Retina (tissue), 1 donor: ENCODE measurements around the gene RHBG.
A peak's percentile ranks its signal among the peaks of the same experiment; 100 is the strongest.
"Not testable (repeated sequence)": the region's sequence is repeated elsewhere in the genome, so short reads cannot be mapped to it uniquely, and the experiment has no call there.

Experiments
- DNase-seq: peaks from one replicate; pipeline ENCODE4 v3.0.0-alpha.2; 2016

RHBG gene

GRCh38 chr1:156368889-156369684, at the start of gene RHBG:
Gene RHBG, plus strand, starts transcription at chr1:156369211. Its CDS starts 39 bp downstream, at chr1:156369250.
- DNase-seq = peak; percentile 70

- DNase-seq = no peak
These were observed 49.3 kb upstream of the RHBG start for GRCh38 chr1:156319664-156320063.

GRCh38 chr1:156320560-156320959, 48.5 kb upstream of the RHBG start:
- no peak for DNase-seq

- DNase-seq = not testable (repeated sequence)
These were observed 45.8 kb upstream of the RHBG start for GRCh38 chr1:156323179-156323578.

- no peak for DNase-seq
These were observed 32.8 kb upstream of the RHBG start for GRCh38 chr1:156336242-156336641.

GRCh38 chr1:156337052-156337887, 31.7 kb upstream of the RHBG start:
- DNase-seq = no peak

GRCh38 chr1:156337888-156338179, 31.2 kb upstream of the RHBG start:
- no peak for DNase-seq

GRCh38 chr1:156338180-156338976, 30.6 kb upstream of the RHBG start, which contains the start of the genes CCT3 and TSACC:
Gene CCT3, minus strand, starts transcription at chr1:156338292. Its CDS starts 108 bp downstream, at chr1:156338184.
Gene TSACC, plus strand, starts transcription at chr1:156338526. Its CDS starts 1,232 bp downstream, at chr1:156339758.
- peak; percentile 100 for DNase-seq

GRCh38 chr1:156342166-156342955, 26.6 kb upstream of the RHBG start:
- DNase-seq = no peak

- DNase-seq = no peak
These were observed 24.6 kb upstream of the RHBG start for GRCh38 chr1:156344409-156344808.

GRCh38 chr1:156346035-156346434, 23.0 kb upstream of the RHBG start:
- not testable (repeated sequence) for DNase-seq

- no peak for DNase-seq
These were observed 22.4 kb upstream of the RHBG start for GRCh38 chr1:156346636-156347035.

GRCh38 chr1:156347331-156347730, 21.7 kb upstream of the RHBG start:
- no peak for DNase-seq

- DNase-seq = not testable (repeated sequence)
These were observed 16.5 kb upstream of the RHBG start for GRCh38 chr1:156352481-156352880.

GRCh38 chr1:156356262-156356874, 12.6 kb upstream of the RHBG start:
- no peak for DNase-seq

- peak; percentile 36 for DNase-seq
These were observed 12.0 kb upstream of the RHBG start for GRCh38 chr1:156356875-156357534.

- no peak for DNase-seq
These were observed 11.0 kb upstream of the RHBG start for GRCh38 chr1:156357977-156358376.

GRCh38 chr1:156358641-156359040, 10.4 kb upstream of the RHBG start:
- DNase-seq = no peak

- DNase-seq = no peak
These were observed 9.8 kb upstream of the RHBG start for GRCh38 chr1:156359249-156359648.

- DNase-seq = no peak
These were observed 9.0 kb upstream of the RHBG start for GRCh38 chr1:156359973-156360372.

- DNase-seq = no peak
These were observed 8.5 kb upstream of the RHBG start for GRCh38 chr1:156360534-156360933.
